T-cell (primary cell): ENCODE results near the gene MMP10. TPM values are rescaled to one million over a fixed set of nuclear protein-coding genes. Genes with fewer than 3 reads are reported as not detected.
"Not testable (repeated sequence)": the region's sequence is repeated elsewhere in the genome, so short reads cannot be mapped to it uniquely, and the experiment has no call there.

Experiments
- ATAC-seq, 4 experiments: fragments of 200-7000 bp in 3 of 4; fragments of 150-1000 bp in 1 of 4; cut with Tn5 transposase; replicated peaks in 1 of 4; 1 replicate in 3 of 4; 2 replicates in 1 of 4; pipeline ENCODE4 v1.10.0; 2021; ENCODE audit warnings: moderate library complexity in 3 of 4, mild to moderate bottlenecking in 2 of 4, moderate number of reproducible peaks in 1 of 4
- CTCF ChIA-PET, 2 donors: fragments of 300-600 bp; sonication (Branson Sonifier 250); formaldehyde crosslinking; loops; one replicate each; lab custom pipeline; 2022; ENCODE audit warnings: antibody characterized with exemption in 2 of 2; lab: Charles Lee
- POLR2A ChIA-PET, 2 donors: fragments of 300-600 bp; sonication (Branson Sonifier 250); formaldehyde crosslinking; loops; one replicate each; lab custom pipeline; 2022; ENCODE audit warnings: antibody characterized with exemption in 2 of 2; lab: Charles Lee
- DNase-seq, 35 experiments: peaks; one replicate each; pipeline versions ENCODE4 v3.0.0 to v3.0.0-alpha.2; 2013 to 2023
- H3K27ac ChIP-seq: one replicate; pipeline ENCODE4 v1.5.1; 2013; ENCODE audit warnings: low read length
- H3K27me3 ChIP-seq, 2 experiments: replicated peaks in 1 of 2; 1 replicate in 1 of 2; 2 replicates in 1 of 2; pipeline versions ENCODE4 v1.6.1 to v1.7.0; 2013; ENCODE audit warnings: low read length in 1 of 2, mixed read lengths in 1 of 2; ENCODE audit not compliant: control insufficient read depth in 2 of 2, insufficient read depth in 2 of 2; ENCODE audit errors: extremely low read depth in 1 of 2
- H3K36me3 ChIP-seq, 2 donors: 1 replicate in 1 of 2; 2 replicates in 1 of 2; pipeline versions ENCODE4 v1.6.1 to v1.7.0; 2013; ENCODE audit warnings: low read length in 1 of 2; ENCODE audit not compliant: control insufficient read depth in 2 of 2, insufficient read depth in 1 of 2; ENCODE audit errors: extremely low read depth in 1 of 2
- H3K4me1 ChIP-seq, 2 experiments: 1 replicate in 1 of 2; 2 replicates in 1 of 2; pipeline versions ENCODE4 v1.6.1 to v1.7.0; 2013; ENCODE audit warnings: low read length in 2 of 2, mixed read lengths in 1 of 2; ENCODE audit not compliant: insufficient read depth in 2 of 2, control insufficient read depth in 1 of 2; ENCODE audit errors: extremely low read depth in 1 of 2
- H3K4me3 ChIP-seq, 2 donors: 1 replicate in 1 of 2; 2 replicates in 1 of 2; pipeline versions ENCODE4 v1.5.1 to v1.7.0; 2013; ENCODE audit warnings: mild to moderate bottlenecking in 2 of 2, low read length in 1 of 2, moderate library complexity in 1 of 2; ENCODE audit not compliant: control insufficient read depth in 1 of 2; ENCODE audit errors: extremely low read depth in 1 of 2
- H3K9me3 ChIP-seq: 2 replicates; pipeline ENCODE4 v1.7.0; 2013
- H3K27ac Mint-ChIP-seq, 2 donors: one replicate each; pipeline ENCODE4 v1.8.0; 2020 to 2021; ENCODE audit warnings: mild to moderate bottlenecking in 2 of 2, mixed read lengths in 2 of 2
- H3K27me3 Mint-ChIP-seq, 2 donors: one replicate each; pipeline ENCODE4 v1.8.0; 2021 to 2022; ENCODE audit warnings: mixed read lengths in 2 of 2
- H3K36me3 Mint-ChIP-seq: one replicate; pipeline ENCODE4 v1.8.0; 2021; ENCODE audit warnings: mixed read lengths
- H3K4me1 Mint-ChIP-seq, 3 donors: one replicate each; pipeline ENCODE4 v1.8.0; 2020 to 2022; ENCODE audit warnings: mixed read lengths in 3 of 3, mild to moderate bottlenecking in 1 of 3
- H3K4me3 Mint-ChIP-seq, 3 donors: one replicate each; pipeline ENCODE4 v1.8.0; 2020 to 2022; ENCODE audit warnings: mild to moderate bottlenecking in 3 of 3, mixed read lengths in 3 of 3, moderate library complexity in 3 of 3
- H3K9me3 Mint-ChIP-seq, 3 donors: one replicate each; pipeline ENCODE4 v1.8.0; 2020 to 2022; ENCODE audit warnings: mixed read lengths in 3 of 3
- WGBS: methylation state at CpG from one replicate; pipeline ENCODE4 v1.1.5; 2013; ENCODE audit warnings: missing lambda C conversion rate; ENCODE audit not compliant: insufficient coverage; 5-methylcytosine and 5-hydroxymethylcytosine counted together
- total RNA-seq, 35 experiments: library from RNA in 6 of 35; stranded (reverse) in 6 of 35; fragments of 120-200 nt in 1 of 35; gene quantifications; one replicate each; pipeline versions ENCODE4 v1.2.1 to v1.2.4 and lab custom pipeline; 2013 to 2026

MMP10 gene
- total RNA-seq, 5 donors from 2014 or later (not counting 1 experiment from before 2014, with no cell fraction given) = not detected

- Mint-ChIP-seq H3K9me3 (peaks cover 0 to 3% (median 0%) of the 10 kb centered on the region in 3 donors), H3K4me1 (no peaks in the 10 kb centered on the region), H3K4me3 (no peak overlapping the region), H3K36me3 (no peaks in the 10 kb centered on the region), H3K27me3 (peaks cover 5 to 10% of the 10 kb centered on the region in 2 donors), H3K27ac (no peak overlapping the region)
- no peak overlapping the region for H3K4me3 ChIP-seq
- CTCF ChIA-PET = no interaction called here
- POLR2A ChIA-PET = no interaction called here
- DNase-seq (no peak), ATAC-seq (no peak)
- H3K27me3 ChIP-seq = peaks cover 0 to 8% of the 10 kb centered on the region in 2 experiments
- no peaks in the 10 kb centered on the region for H3K9me3 ChIP-seq
- no peaks in the 10 kb centered on the region for H3K36me3 ChIP-seq
- H3K4me1 ChIP-seq = no peaks in the 10 kb centered on the region
- no peak overlapping the region for H3K27ac ChIP-seq
Observed at GRCh38 chr11:102734650-102735049, 45.8 kb downstream of the MMP10 start.

GRCh38 chr11:102733232-102733875 lies 47.1 kb downstream of the MMP10 start:
- ATAC-seq = no peak
- H3K4me1 Mint-ChIP-seq = no peaks in the 10 kb centered on the region

GRCh38 chr11:102730944-102731343 lies 49.5 kb downstream of the MMP10 start:
- H3K27ac Mint-ChIP-seq, POLR2A ChIA-PET, DNase-seq, H3K27me3 ChIP-seq, H3K4me1 Mint-ChIP-seq, ATAC-seq, H3K4me3 Mint-ChIP-seq, H3K9me3 ChIP-seq, H3K9me3 Mint-ChIP-seq, H3K36me3 ChIP-seq, H3K36me3 Mint-ChIP-seq, CTCF ChIA-PET, H3K27ac ChIP-seq, H3K27me3 Mint-ChIP-seq, H3K4me3 ChIP-seq, H3K4me1 ChIP-seq: not testable (repeated sequence)
- WGBS = 36% methylated on average over 8 of the region's 8 CpGs

More at GRCh38 chr11:102733232-102733875, 47.1 kb downstream of the MMP10 start:
- ChIA-PET CTCF (no interaction called here), POLR2A (no interaction called here)
- H3K4me3 Mint-ChIP-seq = no peak overlapping the region
- no peak overlapping the region for H3K27ac Mint-ChIP-seq
- Histone ChIP-seq H3K36me3 (no peaks in the 10 kb centered on the region), H3K27me3 (peaks cover 0 to 8% of the 10 kb centered on the region in 2 experiments), H3K4me1 (no peaks in the 10 kb centered on the region), H3K27ac (no peak overlapping the region), H3K4me3 (no peak overlapping the region), H3K9me3 (no peaks in the 10 kb centered on the region)
- H3K9me3 Mint-ChIP-seq = no peaks in the 10 kb centered on the region
- peaks cover 5 to 10% of the 10 kb centered on the region in 2 donors for H3K27me3 Mint-ChIP-seq
- 62% methylated on average over 3 of the region's 8 CpGs for WGBS
- H3K36me3 Mint-ChIP-seq = no peaks in the 10 kb centered on the region
- peak in 6 of 35 experiments; percentile 0 to 15 (median 6) for DNase-seq

GRCh38 chr11:102729849-102730815 lies 50.3 kb downstream of the MMP10 start:
- H3K36me3 ChIP-seq = no peaks in the 10 kb centered on the region
- Mint-ChIP-seq H3K27ac (no peak overlapping the region), H3K36me3 (no peaks in the 10 kb centered on the region), H3K4me1 (no peaks in the 10 kb centered on the region), H3K27me3 (peaks cover 0 to 4% of the 10 kb centered on the region in 2 donors), H3K9me3 (no peaks in the 10 kb centered on the region), H3K4me3 (no peak overlapping the region)
- ChIA-PET CTCF (no interaction called here), POLR2A (no interaction called here)
- H3K27me3 ChIP-seq = peaks cover 0 to 8% of the 10 kb centered on the region in 2 experiments
- no peaks in the 10 kb centered on the region for H3K4me1 ChIP-seq
- H3K27ac ChIP-seq = no peak overlapping the region
- ATAC-seq = no peak
- DNase-seq = no peak
- H3K4me3 ChIP-seq = no peak overlapping the region
- H3K9me3 ChIP-seq = no peaks in the 10 kb centered on the region
- 63% methylated on average over 4 of the region's 9 CpGs for WGBS

GRCh38 chr11:102727890-102728289 lies 52.5 kb downstream of the MMP10 start:
- ATAC-seq = no peak
- ChIA-PET CTCF (no interaction called here), POLR2A (no interaction called here)
- Histone ChIP-seq H3K27me3 (peaks cover 0 to 6% of the 10 kb centered on the region in 2 experiments), H3K27ac (no peak overlapping the region), H3K4me3 (no peak overlapping the region), H3K9me3 (no peaks in the 10 kb centered on the region), H3K4me1 (no peaks in the 10 kb centered on the region), H3K36me3 (no peaks in the 10 kb centered on the region)
- H3K27ac Mint-ChIP-seq = no peak overlapping the region
- H3K9me3 Mint-ChIP-seq = peaks cover 0 to 6% (median 4%) of the 10 kb centered on the region in 3 donors
- DNase-seq = no peak
- H3K27me3 Mint-ChIP-seq = no peaks in the 10 kb centered on the region
- no peaks in the 10 kb centered on the region for H3K36me3 Mint-ChIP-seq
- no peak overlapping the region for H3K4me3 Mint-ChIP-seq
- no CpG with 5 or more reads among the region's 2 CpGs for WGBS
- H3K4me1 Mint-ChIP-seq = no peaks in the 10 kb centered on the region

- CTCF ChIA-PET = no interaction called here
- no peak for ATAC-seq
Observed at GRCh38 chr11:102724904-102725500, 55.4 kb downstream of the MMP10 start, which contains the start of gene MMP8. Gene MMP8, minus strand, starts transcription at chr11:102724954. Its CDS starts 99 bp downstream, at chr11:102724855.

More at GRCh38 chr11:102724904-102725500, 55.4 kb downstream of the MMP10 start, which contains the start of gene MMP8:
- Histone ChIP-seq H3K9me3 (no peaks in the 10 kb centered on the region), H3K27ac (no peak within 1 kb of the TSS), H3K4me3 (no peak within 1 kb of the TSS), H3K27me3 (no peaks in the 10 kb centered on the region), H3K4me1 (no peaks in the 10 kb centered on the region), H3K36me3 (no peaks in the 10 kb centered on the region)
- Mint-ChIP-seq H3K4me1 (no peaks in the 10 kb centered on the region), H3K9me3 (peaks cover 1 to 6% (median 4%) of the 10 kb centered on the region in 3 donors), H3K27ac (no peak within 1 kb of the TSS), H3K36me3 (no peaks in the 10 kb centered on the region), H3K4me3 (no peak within 1 kb of the TSS), H3K27me3 (peaks cover 2 to 6% of the 10 kb centered on the region in 2 donors)
- POLR2A ChIA-PET = no interaction called here
- no CpG with 5 or more reads among the region's 2 CpGs for WGBS
- DNase-seq = no peak
